H7 (cell line): ENCODE measurements around the gene NDUFS7. TPM values are rescaled to one million over a fixed set of nuclear protein-coding genes. Genes with fewer than 3 reads are reported as not detected.

ENCODE experiments used
- DNase-seq: peaks from one replicate; pipeline ENCODE4 v3.0.0; 2012
- H3K27me3 ChIP-seq: 2 replicates; pipeline ENCODE4 v1.6.0; 2011; ENCODE audit warnings: mild to moderate bottlenecking, low read length; ENCODE audit not compliant: control insufficient read depth, insufficient read depth
- H3K36me3 ChIP-seq: replicated peaks from 2 replicates; pipeline ENCODE4 v1.5.1; 2011; ENCODE audit warnings: low read length; ENCODE audit not compliant: control insufficient read depth, insufficient read depth
- H3K4me3 ChIP-seq: 2 replicates; pipeline ENCODE4 v1.5.1; 2011; ENCODE audit warnings: low read depth, mild to moderate bottlenecking, control low read depth, low read length, moderate library complexity; ENCODE audit not compliant: insufficient read depth
- total RNA-seq: library from RNA; depleted of rRNA; stranded (reverse); fragments of >200 nt; shearing (Covaris generic); gene quantifications from 2 replicates; pipeline ENCODE4 v1.2.3, GENCODE V29; 2014

Gene NDUFS7
- total RNA-seq, 1 experiment from 2014 or later, result 140 TPM

GRCh38 chr19:1360818-1361461 lies 22.8 kb upstream of the NDUFS7 start:
- peaks cover 19% of the 10 kb centered on the region for H3K36me3 ChIP-seq
- no peak overlapping the region for H3K4me3 ChIP-seq
- DNase-seq, result peak; percentile 65
- no peaks in the 10 kb centered on the region for H3K27me3 ChIP-seq

GRCh38 chr19:1361601-1362386 lies 21.9 kb upstream of the NDUFS7 start:
- no peak for DNase-seq
- H3K36me3 ChIP-seq, result peaks cover 24% of the 10 kb centered on the region
- no peaks in the 10 kb centered on the region for H3K27me3 ChIP-seq
- H3K4me3 ChIP-seq, result no peak overlapping the region

GRCh38 chr19:1362387-1363257 lies 21.1 kb upstream of the NDUFS7 start:
- Histone ChIP-seq H3K36me3 (peaks cover 30% of the 10 kb centered on the region), H3K27me3 (no peaks in the 10 kb centered on the region), H3K4me3 (no peak overlapping the region)
- no peak for DNase-seq

- no peak overlapping the region for H3K4me3 ChIP-seq
- DNase-seq, result no peak
- H3K27me3 ChIP-seq, result no peaks in the 10 kb centered on the region
- peaks cover 32% of the 10 kb centered on the region for H3K36me3 ChIP-seq
Observed at GRCh38 chr19:1363599-1363998, 20.1 kb upstream of the NDUFS7 start.

GRCh38 chr19:1364070-1364704 lies 19.5 kb upstream of the NDUFS7 start:
- no peak for DNase-seq
- Histone ChIP-seq H3K27me3 (no peaks in the 10 kb centered on the region), H3K36me3 (peaks cover 29% of the 10 kb centered on the region), H3K4me3 (no peak overlapping the region)

GRCh38 chr19:1365319-1366269 lies 18.1 kb upstream of the NDUFS7 start:
- DNase-seq, result no peak
- H3K4me3 ChIP-seq, result no peak overlapping the region
- no peaks in the 10 kb centered on the region for H3K27me3 ChIP-seq
- H3K36me3 ChIP-seq, result peaks cover 23% of the 10 kb centered on the region

GRCh38 chr19:1366296-1366695 lies 17.4 kb upstream of the NDUFS7 start:
- DNase-seq, result no peak
- peaks cover 25% of the 10 kb centered on the region for H3K36me3 ChIP-seq
- no peaks in the 10 kb centered on the region for H3K27me3 ChIP-seq

GRCh38 chr19:1366899-1367870 lies 16.5 kb upstream of the NDUFS7 start:
- H3K36me3 ChIP-seq, result peaks cover 23% of the 10 kb centered on the region
- DNase-seq, result no peak
- H3K4me3 ChIP-seq, result no peak overlapping the region
- H3K27me3 ChIP-seq, result no peaks in the 10 kb centered on the region

More at GRCh38 chr19:1366296-1366695, 17.4 kb upstream of the NDUFS7 start:
- H3K4me3 ChIP-seq, result no peak overlapping the region

- H3K4me3 ChIP-seq, result no peak overlapping the region
- peaks cover 28% of the 10 kb centered on the region for H3K36me3 ChIP-seq
- no peak for DNase-seq
Observed at GRCh38 chr19:1369214-1369805, 14.4 kb upstream of the NDUFS7 start.

GRCh38 chr19:1370579-1371361 lies 12.9 kb upstream of the NDUFS7 start:
- Histone ChIP-seq H3K27me3 (no peaks in the 10 kb centered on the region), H3K36me3 (peaks cover 30% of the 10 kb centered on the region), H3K4me3 (no peak overlapping the region)
- no peak for DNase-seq

More at GRCh38 chr19:1369214-1369805, 14.4 kb upstream of the NDUFS7 start:
- no peaks in the 10 kb centered on the region for H3K27me3 ChIP-seq

GRCh38 chr19:1373042-1373533 lies 10.6 kb upstream of the NDUFS7 start:
- peaks cover 19% of the 10 kb centered on the region for H3K36me3 ChIP-seq
- H3K4me3 ChIP-seq, result no peak overlapping the region
- no peaks in the 10 kb centered on the region for H3K27me3 ChIP-seq
- no peak for DNase-seq
